GM23248 (cell line): Measurements from ENCODE around the gene CPHXL.

Experiments
- EZH2 ChIP-seq: fragments of 200-600 bp; sonication (generic); IDR thresholded peaks from 2 replicates; pipeline ENCODE4 v1.6.1; 2018; ENCODE audit warnings: antibody characterized with exemption, mild to moderate bottlenecking; ENCODE audit not compliant: insufficient read depth, poor library complexity, severe bottlenecking
- EZH2phosphoT487 ChIP-seq: fragments of 200-600 bp; sonication (generic); IDR thresholded peaks from 2 replicates; pipeline ENCODE4 v1.6.1; 2018; ENCODE audit warnings: antibody characterized with exemption, moderate library complexity, mild to moderate bottlenecking, low read depth; ENCODE audit not compliant: insufficient read depth

DNA sequence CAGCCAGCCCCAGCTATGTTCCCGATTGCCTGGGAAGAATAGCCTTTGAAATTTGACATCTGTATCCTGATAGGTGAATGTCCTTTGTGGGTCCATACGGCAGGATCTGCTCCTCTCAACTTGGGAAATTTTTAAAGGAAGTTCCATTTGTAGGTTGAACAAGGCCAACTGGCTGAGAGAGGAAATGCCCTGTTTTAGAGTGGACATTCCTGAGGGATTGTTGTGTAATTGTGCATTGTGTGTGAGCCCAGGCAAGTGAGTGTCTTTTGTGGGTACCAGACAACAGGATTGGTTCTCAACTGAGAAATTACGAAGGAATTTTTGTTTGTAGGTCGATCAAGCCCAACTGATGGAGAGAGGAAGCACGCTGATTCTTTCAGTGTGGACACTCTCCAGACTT lies 46.9 kb downstream of the CPHXL start:
- TF ChIP-seq EZH2 (no peak), EZH2phosphoT487 (no peak)
